Measurements from ENCODE around the gene NOP56.
"Not testable (repeated sequence)": the region's sequence is repeated elsewhere in the genome, so short reads cannot be mapped to it uniquely, and the experiment has no call there.

Gene NOP56

DNA sequence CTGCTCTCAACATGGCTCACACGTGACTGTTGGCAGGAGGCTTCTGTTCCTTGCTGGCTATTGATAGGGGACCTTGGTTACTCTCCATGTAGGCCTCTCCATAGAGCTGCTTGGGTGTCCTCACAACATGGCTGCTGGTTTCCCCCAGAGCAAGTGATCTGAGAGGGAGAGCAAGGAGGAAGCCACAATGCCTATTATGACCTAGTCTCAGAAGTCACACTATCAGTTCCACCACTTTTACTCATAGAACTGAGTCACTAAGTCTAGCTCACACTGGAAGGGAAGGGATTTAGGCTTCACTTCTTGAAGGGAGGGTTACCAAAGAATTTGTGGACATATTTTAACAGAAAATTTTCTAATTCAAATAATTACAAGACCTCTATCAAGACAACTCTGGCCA is 8.7 kb upstream of the NOP56 start:
- no peak for DNase-seq

DNA sequence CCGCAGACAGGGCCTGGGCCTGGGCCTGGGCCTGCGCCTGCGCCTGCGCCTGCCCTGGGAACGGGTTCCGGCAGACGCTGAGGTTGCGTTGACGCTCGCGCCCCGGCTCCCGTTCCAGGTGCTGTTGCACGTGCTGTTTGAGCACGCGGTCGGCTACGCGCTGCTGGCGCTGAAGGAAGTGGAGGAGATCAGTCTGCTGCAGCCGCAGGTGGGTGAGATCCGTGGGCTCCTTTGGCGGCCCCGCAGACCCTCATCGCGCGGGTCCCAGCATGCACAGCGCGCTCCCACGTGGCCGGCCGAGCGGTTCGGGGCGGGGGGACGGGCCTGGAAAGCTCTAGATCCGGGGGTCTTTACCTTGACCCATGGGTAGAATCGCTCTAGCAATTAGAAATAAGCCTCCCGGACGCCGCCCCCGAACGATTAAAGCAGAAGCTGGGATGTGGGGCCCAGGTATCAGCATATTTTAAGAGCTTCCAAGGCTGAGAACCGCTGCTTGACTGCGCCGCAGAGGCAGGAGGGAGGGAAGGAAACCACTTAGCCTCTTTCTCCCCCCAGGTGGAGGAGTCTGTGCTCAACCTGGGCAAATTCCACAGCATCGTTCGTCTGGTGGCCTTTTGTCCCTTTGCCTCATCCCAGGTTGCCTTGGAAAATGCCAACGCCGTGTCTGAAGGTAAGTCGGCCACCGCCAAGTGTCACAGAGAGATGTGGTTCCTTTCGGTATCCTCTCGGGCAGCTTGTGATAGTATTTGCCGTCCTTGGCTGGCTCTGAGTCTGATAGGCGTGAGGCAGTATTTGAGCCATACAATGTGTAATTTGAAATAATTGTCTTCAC is 508 bp downstream of the NOP56 start:
- DNase-seq = no peak

DNA sequence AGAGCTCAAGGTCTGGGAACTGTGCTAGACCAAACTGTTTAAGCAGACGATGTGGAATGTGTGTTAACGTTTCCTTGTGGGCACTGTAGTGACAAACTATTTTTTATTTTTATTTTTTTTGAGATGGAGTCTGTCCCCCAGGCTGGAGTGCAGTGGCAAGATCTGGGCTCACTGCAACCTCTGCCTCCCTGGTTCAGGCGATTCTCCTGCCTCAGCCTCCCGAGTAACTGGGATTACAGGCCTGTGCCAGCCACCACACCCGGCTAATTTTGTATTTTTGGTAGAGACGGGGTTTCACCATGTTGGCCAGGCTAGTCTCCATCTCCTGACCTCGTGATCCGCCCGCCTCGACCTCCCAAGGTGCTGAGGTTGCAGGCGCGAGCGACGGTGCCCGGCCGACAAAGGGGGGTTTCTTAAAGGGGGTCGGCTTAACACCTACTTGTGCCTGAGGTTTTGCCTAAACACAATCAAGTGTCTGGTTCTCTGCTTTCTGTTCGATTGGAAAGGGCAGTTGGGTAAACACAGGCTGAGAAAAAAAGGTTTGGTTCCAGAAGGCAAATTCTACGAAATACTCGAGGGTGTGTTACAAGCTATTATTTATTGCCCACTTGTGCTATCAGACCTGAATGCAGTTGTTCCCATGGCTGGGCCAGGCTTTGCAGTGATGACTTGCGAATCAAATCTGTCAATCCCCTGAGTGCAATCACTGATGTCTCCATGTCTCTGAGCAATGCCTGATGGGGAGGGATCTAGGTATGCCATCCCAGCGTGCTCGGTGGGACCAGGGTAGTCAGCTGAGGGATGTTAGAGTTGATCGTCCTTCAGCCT is 1.3 kb downstream of the NOP56 start:
- DNase-seq = no peak

DNA sequence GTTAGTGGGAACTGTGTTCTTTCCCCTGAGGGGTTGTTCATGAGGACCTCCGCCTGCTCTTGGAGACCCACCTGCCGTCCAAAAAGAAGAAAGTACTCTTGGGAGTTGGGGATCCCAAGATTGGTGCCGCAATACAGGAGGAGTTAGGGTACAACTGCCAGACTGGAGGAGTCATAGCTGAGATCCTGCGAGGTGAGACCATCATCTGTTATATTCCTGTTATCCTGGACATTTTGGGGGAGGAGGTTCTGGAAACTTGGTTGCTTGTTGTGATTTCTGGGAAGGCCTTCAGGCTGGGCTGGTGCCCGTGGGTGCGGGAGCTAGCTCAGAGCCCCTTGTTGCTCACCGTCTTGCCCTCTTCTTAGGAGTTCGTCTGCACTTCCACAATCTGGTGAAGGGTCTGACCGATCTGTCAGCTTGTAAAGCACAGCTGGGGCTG is 2.0 kb downstream of the NOP56 start:
- no peak for DNase-seq

DNA sequence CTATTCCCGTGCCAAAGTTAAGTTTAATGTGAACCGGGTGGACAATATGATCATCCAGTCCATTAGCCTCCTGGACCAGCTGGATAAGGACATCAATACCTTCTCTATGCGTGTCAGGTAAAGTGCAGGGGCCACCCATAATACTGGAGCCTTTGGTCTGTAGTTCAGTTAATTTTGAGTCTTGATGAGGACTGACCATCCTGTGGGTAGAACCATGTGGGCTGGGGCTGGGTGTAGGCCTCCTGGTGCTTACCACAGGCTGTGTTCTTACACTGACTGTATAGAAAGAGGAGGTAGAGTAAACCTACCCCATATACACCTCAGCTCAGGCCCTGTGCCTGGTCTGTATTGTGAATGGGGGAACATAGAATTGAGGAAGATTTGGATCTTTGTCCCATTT is 2.4 kb downstream of the NOP56 start:
- no peak for DNase-seq

DNA sequence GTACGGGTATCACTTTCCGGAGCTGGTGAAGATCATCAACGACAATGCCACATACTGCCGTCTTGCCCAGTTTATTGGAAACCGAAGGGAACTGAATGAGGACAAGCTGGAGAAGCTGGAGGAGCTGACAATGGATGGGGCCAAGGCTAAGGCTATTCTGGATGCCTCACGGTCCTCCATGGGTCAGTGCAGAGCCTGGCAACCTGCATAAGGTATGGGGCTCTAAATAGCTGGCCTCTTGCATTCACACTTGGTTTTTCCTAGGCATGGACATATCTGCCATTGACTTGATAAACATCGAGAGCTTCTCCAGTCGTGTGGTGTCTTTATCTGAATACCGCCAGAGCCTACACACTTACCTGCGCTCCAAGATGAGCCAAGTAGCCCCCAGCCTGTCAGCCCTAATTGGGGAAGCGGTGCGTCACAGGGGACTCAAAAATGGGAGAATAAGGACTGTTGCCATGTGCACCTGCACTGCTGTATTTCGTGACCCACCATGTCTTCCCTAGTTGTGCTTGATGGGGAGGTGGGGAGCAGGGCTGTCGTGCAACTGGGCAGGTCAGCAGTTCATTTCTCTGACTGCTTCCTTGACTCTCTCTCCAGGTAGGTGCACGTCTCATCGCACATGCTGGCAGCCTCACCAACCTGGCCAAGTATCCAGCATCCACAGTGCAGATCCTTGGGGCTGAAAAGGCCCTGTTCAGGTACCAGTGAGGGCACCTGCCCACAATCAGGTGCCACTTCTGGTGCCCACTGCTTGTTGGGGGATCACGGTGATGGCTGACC is 3.1 kb downstream of the NOP56 start:
- DNase-seq = no peak

DNA sequence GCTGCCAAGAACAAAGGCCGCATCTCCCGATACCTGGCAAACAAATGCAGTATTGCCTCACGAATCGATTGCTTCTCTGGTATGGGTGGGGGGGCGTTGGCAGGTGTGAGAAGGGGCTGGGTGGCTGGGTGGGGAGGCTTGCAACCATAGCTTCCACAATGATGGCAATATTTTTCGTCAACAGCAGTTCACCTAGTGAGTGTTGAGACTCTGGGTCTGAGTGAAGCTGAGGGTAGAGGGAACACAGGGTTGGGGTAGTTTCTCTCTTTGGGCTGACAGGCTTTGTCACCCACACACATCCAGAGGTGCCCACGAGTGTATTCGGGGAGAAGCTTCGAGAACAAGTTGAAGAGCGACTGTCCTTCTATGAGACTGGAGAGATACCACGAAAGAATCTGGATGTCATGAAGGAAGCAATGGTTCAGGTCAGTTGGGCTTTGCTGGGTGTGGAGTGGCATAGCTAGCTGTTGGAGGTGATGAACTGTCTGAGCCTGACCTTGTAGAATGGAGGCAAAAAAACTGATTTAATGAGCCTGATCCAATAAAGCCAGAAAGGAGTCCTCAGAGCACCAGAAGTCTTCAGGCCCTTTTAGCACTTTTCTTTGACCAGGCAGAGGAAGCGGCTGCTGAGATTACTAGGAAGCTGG is 4.2 kb downstream of the NOP56 start:
- no peak for DNase-seq

- no peak for DNase-seq
Observed at GRCh38 chr20:2657241-2657640, 4.8 kb downstream of the NOP56 start.

DNA sequence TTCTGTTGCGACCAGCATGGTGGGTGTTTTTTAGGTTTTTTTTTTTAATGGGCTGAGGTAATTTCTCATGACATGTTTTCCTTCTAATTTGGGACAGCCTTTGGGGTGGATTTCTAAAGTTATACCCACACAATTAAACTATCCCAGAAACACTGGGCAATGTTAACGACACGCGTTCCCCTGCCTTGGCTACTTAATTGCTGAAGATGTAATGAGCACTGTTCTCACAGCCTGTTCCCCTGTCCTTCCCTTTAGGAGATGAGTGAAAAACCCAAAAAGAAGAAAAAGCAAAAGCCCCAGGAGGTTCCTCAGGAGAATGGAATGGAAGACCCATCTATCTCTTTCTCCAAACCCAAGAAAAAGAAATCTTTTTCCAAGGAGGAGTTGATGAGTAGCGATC is 5.2 kb downstream of the NOP56 start:
- DNase-seq = no peak

DNA sequence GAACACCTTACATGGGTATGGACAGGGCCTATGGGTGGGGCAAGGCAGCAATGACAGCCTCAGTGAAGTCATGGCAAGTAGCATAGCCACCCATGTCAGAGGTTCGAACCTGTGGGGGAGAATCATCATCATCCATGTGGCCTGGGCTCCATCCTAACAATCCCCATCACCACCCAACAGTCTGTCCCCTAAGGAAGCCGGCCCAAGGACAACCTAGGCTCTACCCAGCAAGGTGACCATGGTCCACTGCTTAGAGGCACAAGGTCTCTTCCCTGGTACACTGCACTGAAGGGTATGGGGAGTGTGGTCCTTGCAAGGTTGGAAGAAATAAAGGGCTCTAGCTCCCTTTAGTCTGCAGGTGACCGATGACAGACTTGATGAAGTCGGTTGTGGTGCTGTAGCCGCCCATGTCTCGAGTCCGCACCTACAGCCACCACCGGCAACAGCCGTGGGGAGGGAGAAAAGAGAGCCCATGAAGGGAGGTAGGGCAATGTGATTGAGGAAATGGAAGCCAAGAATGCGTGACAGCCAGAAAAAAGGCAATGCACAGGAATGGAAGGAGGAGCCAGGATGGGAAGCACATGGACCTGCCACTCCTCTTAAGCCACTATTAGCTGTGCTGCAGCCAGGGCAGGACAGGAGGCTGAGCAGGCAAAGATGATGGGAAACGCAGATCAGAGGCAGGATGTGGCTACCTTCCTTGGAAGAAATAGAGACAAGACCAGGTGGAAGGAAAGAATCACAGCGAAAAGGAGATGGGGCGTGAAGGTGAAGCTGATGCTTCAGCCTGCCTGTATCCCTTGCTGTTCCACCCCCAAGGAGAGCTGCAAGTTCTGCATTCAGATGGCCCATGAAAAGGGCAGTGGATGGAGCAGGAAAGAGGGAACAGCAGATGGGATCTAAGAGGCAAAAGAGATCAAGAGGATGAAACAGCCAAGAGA is 6.3 kb downstream of the NOP56 start:
- no peak for DNase-seq

- no peak for DNase-seq
Observed at GRCh38 chr20:2659547-2659946, 7.1 kb downstream of the NOP56 start.

DNA sequence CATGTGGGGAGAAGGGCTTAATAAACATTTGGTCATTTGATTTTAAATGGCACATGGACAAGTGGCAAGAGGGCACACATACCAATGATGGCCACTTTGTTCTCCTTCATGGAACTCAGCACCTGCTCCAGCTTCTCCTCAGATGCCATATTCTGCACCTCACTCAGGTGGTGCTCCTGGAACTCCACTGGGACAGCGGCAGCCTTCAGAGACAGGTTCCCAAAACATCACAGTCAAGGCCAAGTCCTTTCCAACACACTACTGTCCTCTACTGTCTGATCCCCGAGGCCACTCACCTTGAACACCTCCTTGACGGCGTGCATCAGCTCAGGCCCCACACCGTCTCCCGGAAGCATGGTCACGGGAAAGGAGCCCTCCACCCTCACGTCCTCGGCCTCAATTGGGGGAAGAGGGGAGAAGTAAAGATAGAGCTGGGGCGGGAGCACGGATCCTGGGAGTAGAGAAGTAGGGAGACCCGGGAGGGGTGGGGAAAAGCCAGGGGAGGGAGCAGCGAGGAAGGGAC is 11.0 kb downstream of the NOP56 start:
- no peak for DNase-seq

DNA sequence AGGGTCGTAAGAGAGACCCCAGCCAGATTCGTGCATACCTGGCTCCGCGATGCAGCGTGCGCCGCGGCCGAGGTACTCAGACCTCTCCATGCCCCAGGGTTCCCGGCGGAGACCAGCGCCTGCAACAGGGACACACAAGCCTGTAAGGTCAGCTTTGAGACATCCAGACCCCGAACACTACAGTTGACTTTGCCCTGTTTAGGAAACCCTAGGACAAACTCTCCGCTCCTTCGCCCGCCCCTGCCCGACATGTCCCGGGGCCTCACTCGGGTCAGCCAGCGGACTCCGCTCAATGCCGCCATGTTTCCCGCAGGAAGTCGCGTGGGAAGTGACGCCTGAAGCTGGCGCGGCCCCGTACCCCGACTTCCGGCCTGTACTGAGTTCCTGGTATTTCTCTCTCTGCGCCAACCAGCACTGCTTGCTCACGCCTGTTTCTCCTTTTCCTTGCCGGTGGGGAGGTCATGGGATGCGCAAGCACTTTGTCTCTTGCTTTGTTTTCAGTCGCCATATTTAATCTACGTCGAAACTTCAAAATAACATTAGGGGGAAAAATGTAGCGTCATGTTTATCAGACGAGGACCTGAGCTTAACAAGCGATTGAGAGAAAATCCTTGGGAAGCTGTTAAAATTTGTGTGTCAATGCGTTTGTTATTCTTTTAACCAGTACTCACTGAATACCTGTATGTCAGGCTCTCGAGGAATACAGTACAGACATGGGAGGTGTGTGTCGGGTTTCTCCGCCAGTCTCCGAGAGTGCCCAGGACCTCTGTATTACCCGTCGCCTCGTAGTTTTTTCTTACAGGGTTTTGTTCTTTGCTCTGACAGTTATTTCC is 11.7 kb downstream of the NOP56 start, which contains the start of gene IDH3B:
Gene IDH3B, minus strand, starts transcription at position 330 of the 833 bp plus-strand sequence. Its CDS starts 28 bp downstream, at position 302.
- DNase-seq = peak; percentile 66 to 86 (median 84)

DNA sequence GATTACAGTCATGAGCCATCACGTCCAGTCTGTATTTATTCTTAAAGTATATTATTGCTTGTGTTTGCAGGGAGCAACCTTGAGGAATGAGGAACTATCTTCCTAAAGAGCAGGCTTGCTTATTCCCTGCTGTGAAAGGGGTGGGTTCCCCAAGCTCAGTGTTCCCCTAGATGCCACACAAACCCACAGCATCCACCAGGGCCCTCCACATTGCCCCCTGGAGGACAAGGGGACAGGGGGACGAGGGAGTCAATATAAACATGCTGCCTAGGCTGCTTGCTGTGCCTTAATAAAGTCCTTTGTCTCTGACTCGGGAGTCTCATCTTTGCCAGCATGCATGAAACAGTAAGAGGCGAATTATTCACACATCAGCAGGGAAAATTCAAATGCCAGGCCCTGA is 19.5 kb downstream of the NOP56 start:
- no peak for DNase-seq

GRCh38 chr20:2672446-2672845 is 20.0 kb downstream of the NOP56 start:
- DNase-seq = no peak

DNA sequence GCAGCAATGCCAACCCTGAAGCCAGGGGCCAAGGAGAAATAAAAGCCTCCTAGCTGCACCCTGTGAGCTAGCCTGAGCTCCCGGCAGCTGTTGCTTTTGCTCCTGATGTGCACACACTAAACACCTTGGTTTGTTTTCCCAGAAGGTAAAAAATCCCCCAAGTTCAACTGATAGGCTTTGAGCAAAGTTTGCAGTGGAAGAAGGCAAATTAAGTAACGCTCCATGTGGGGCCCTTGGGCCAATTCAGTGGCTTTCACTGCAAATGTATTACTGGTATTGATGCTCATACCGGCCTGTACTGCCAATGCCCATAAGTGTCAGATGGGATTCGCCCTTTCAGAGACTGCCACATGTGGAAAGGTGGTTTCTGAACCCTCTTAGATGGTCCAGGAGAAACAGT is 21.0 kb downstream of the NOP56 start:
- DNase-seq = no peak

DNA sequence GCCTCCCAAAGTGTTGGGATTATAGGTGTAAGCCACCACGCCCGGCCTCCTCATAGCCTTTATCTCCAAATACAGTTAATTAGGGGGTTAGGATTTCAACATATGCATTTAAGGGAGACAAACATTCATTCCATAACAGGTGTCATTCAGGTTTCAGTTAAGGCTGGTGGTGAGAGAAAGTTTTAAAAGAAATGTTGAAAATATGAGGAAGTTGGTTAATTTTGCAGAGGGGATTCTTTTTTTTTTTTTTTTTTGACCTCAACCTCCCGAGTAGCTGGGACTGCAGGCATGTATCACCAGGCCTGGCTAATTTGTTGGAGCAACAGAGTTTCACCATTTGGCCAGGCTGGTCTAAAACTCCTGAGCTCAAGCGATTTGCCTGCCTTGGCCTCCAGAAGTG is 27.6 kb downstream of the NOP56 start:
- no peak for DNase-seq

DNA sequence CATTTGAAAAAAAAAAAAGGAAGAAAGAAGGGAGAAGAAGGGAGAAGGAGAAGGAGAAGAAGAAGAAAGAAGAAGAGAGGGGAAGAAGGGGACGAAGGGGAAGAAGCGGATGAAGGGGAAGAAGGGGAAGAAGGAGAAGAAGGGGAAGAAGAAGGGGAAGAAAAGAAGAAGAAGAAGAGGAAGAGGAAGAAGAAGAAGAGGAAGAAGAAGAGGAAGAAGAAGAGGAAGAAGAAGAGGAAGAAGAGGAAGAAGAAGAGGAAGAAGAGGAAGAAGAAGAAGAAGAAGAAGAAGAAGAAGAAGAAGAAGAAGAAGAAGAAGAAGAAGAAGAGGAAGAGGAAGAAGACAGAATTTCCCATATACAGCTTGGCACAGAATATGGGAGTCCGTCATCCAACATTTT is 29.6 kb downstream of the NOP56 start:
- DNase-seq = not testable (repeated sequence)

- DNase-seq = not testable (repeated sequence)
Observed at GRCh38 chr20:2684817-2685216, 32.4 kb downstream of the NOP56 start.

DNA sequence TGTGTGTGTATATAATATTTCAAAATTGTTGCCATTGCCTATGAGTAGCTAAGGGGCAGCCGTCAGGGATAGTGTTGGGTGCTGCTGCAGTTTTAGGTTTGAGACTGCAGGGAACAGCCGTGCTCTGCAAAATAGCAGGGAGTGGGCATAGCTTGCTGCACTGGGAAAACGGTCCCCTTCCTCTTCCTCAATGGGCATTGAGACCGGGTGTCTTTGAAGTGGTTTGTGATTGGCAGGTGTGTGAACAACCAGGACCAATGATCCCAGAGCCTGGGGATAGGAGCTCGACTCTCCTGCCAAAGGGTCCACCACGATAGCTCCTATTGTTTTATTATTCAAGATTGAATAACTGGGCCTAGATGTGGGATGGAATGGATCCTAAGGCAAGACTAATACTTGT is 35.1 kb downstream of the NOP56 start:
- no peak for DNase-seq

All from activated CD4-positive, CD25-positive, alpha-beta regulatory T cell (primary cell).